NCI-H2196 (cell line): ENCODE measurements around the gene GGT7.
A peak's percentile ranks its signal among the peaks of the same experiment; 100 is the strongest.

Experiments
- DNase-seq: peaks from one replicate; lab custom pipeline; 2025; ENCODE audit not compliant: unreplicated experiment; lab: John Stamatoyannopoulos, UW

Gene GGT7

GRCh38 chr20:34850969-34851368 lies 21.7 kb downstream of the GGT7 start:
- no peak for DNase-seq

- no peak for DNase-seq
Measured at GRCh38 chr20:34849778-34850177, 22.9 kb downstream of the GGT7 start.

- no peak for DNase-seq
Measured at GRCh38 chr20:34848597-34848996, 24.1 kb downstream of the GGT7 start.

- DNase-seq = no peak
Measured at GRCh38 chr20:34843421-34843820, 29.2 kb downstream of the GGT7 start.

GRCh38 chr20:34842143-34842542 lies 30.5 kb downstream of the GGT7 start:
- no peak for DNase-seq

- peak; percentile 68 for DNase-seq
Measured at GRCh38 chr20:34834459-34834893, 38.2 kb downstream of the GGT7 start.

- no peak for DNase-seq
Measured at GRCh38 chr20:34831936-34832335, 40.7 kb downstream of the GGT7 start.

GRCh38 chr20:34829191-34829590 lies 43.5 kb downstream of the GGT7 start:
- no peak for DNase-seq

- DNase-seq = peak; percentile 85
Measured at GRCh38 chr20:34825530-34826362, 46.9 kb downstream of the GGT7 start, which contains the start of gene NCOA6. Gene NCOA6 (minus strand): TSS chr20:34825651. CDS start chr20:34782355, 43,296 bp downstream.

GRCh38 chr20:34824806-34825529 lies 47.7 kb downstream of the GGT7 start:
- peak; percentile 29 for DNase-seq

- DNase-seq = peak; percentile 72
Measured at GRCh38 chr20:34824452-34824805, 48.2 kb downstream of the GGT7 start.

- DNase-seq = no peak
Measured at GRCh38 chr20:34824026-34824425, 48.6 kb downstream of the GGT7 start.

GRCh38 chr20:34820805-34821578 lies 51.7 kb downstream of the GGT7 start:
- DNase-seq = no peak

- DNase-seq = no peak
Measured at GRCh38 chr20:34817801-34818200, 54.9 kb downstream of the GGT7 start.

GRCh38 chr20:34817072-34817471 lies 55.6 kb downstream of the GGT7 start:
- DNase-seq = no peak

GRCh38 chr20:34815636-34816035 lies 57.0 kb downstream of the GGT7 start:
- DNase-seq = no peak

- no peak for DNase-seq
Measured at GRCh38 chr20:34808583-34808982, 64.1 kb downstream of the GGT7 start.

- DNase-seq = peak; percentile 16
Measured at GRCh38 chr20:34807944-34808465, 64.7 kb downstream of the GGT7 start.

GRCh38 chr20:34806255-34806654 lies 66.4 kb downstream of the GGT7 start:
- DNase-seq = no peak

- DNase-seq = no peak
Measured at GRCh38 chr20:34798871-34799270, 73.8 kb downstream of the GGT7 start.

GRCh38 chr20:34798328-34798727 lies 74.3 kb downstream of the GGT7 start:
- DNase-seq = no peak
